Epithelial cell of esophagus (primary cell): ENCODE measurements around the gene ATN1.

Experiments
- DNase-seq: peaks from one replicate; pipeline ENCODE4 v3.0.0; 2010; ENCODE audit warnings: low read depth
- H3K4me3 ChIP-seq: 2 replicates; pipeline ENCODE4 v1.5.1; 2011; ENCODE audit warnings: mild to moderate bottlenecking, low read length, control low read depth
- CTCF ChIP-seq: IDR thresholded peaks from 2 replicates; pipeline ENCODE4 v1.5.1; 2011; ENCODE audit warnings: low read depth, mild to moderate bottlenecking, low read length, control low read depth, inconsistent platforms; ENCODE audit not compliant: insufficient read depth; ENCODE audit errors: missing control alignments

The ATN1 gene

DNA sequence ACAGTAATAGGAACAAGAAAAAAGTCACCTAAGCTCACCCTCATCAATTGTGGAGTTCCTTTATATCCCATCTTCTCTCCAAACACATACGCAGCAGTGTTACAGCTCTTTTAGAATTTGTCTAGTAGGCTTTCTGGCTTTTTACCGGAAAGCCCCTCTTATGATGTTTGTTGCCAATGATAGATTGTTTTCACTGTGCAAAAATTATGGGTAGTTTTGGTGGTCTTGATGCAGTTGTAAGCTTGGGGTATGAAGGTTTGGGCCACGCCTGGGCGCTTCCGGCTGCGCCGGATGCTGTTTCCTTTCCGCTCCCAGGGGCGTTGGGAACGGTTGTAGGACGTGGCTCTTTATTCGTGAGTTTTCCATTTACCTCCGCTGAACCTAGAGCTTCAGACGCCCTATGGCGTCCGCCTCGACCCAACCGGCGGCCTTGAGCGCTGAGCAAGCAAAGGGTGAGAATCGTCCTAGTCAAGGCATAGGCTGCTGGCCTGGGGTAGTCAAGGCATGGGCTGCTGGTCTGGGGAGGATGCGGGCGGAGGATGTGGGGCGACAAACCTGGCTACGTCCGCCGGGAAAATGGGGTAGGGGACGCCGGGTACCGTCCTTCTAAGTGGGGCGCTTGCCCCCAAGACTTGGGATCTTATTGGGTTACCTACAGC is 16.1 kb downstream of the ATN1 start, which contains the start of the genes C12orf57 and RNU7-1:
C12orf57 (plus strand) TSS at position 301 of the 659 bp plus-strand sequence; CDS start at position 401, 100 bp downstream.
RNU7-1 (plus strand) TSS at position 95 of the 659 bp plus-strand sequence.
- no peak for TF ChIP-seq CTCF
- peak; percentile 86 for DNase-seq
- H3K4me3 ChIP-seq: peak within 1 kb of the TSS; percentile 80

DNA sequence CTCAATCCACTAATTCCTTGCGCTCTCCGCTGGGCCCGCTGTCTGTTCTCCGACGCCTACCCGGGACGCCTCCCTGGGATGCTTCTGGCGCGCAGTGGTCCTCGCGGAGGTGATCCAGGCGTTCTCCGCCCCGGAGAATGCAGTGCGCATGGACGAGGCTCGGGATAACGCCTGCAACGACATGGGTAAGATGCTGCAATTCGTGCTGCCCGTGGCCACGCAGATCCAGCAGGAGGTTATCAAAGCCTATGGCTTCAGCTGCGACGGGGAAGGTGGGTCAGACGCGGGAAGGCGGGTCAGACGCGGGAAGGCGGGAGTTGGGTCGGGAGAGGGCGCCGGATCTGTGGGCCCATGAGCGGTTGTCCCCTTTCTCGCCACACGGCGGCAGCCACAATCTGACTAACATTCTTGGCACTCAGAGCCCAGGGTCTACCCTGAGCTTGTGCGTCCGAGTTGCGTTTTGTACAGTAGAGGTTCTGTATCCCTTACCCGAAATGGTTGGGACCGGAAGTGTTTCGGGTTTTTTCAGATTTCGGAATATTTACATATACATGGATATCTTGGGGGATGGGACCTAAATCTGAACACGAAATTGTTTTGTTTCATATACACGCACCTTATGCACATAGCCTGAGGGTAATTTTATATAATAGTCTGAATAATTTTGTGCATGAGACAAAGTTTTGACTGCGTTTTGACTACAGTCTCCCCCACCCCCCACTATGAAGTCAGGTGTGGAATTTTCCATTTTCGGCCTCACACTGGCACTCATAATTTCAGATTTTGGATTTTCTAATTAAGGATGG is 16.8 kb downstream of the ATN1 start:
- peak overlapping the region; percentile 80 for H3K4me3 ChIP-seq
- peak; percentile 84 for TF ChIP-seq CTCF

DNA sequence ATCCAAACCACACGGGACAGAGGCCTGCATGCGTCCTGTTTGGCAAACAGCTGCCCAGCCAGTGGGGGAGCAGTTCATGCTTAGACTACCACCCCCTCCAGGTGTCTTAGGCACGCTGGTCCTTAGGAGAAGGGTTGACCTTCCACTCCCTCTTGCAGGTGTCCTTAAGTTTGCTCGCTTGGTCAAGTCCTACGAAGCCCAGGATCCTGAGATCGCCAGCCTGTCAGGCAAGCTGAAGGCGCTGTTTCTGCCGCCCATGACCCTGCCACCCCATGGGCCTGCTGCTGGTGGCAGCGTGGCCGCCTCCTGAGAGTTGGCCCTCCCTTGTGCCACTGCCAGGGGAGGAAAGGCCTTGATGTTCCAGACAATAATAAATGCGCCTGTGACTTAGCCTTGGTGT is 17.9 kb downstream of the ATN1 start:
- no peak for DNase-seq
- TF ChIP-seq CTCF: no peak

More for the DNA sequence above, 16.8 kb downstream of the ATN1 start:
- peak; percentile 93 for DNase-seq

GRCh38 chr12:6946033-6946919 is 18.5 kb downstream of the ATN1 start:
- no peak for TF ChIP-seq CTCF
- peak; percentile 98 for DNase-seq
- H3K4me3 ChIP-seq: peak overlapping the region; percentile 72

More for the DNA sequence above, 17.9 kb downstream of the ATN1 start:
- H3K4me3 ChIP-seq: peak overlapping the region; percentile 72

DNA sequence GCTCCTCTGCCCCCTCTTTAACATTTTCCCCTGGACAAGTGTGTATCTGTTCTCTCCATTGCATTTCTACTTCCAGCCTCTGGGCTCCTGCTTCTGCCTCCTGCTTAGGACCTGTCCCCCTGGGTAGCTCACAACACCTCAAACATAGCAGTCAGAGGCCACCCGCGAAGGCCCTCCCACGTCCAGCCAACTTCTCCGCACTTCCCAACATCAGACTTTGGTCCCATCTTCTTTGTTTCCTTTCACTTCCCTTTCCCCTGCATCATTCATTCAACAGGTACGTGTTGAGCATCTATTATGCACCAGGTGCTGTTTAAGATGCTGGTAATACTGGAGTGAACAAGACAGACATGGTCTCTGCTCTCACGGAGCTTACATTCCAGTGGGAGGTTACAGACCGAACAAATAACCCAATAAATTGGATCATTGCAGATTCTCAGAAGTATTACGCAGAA is 19.2 kb downstream of the ATN1 start:
- peak overlapping the region; percentile 72 for H3K4me3 ChIP-seq

More for the DNA sequence above, 19.2 kb downstream of the ATN1 start:
- no peak for TF ChIP-seq CTCF
- no peak for DNase-seq
